NB4 (cell line): ENCODE data around the gene LILRA2.

Source experiments
- CTCF ChIP-seq: IDR thresholded peaks from one replicate; pipeline ENCODE4 v1.5.1; 2012; ENCODE audit warnings: low read depth, low read length
- POLR2A ChIP-seq: IDR thresholded peaks from 2 replicates; pipeline ENCODE4 v1.6.1; 2011; ENCODE audit warnings: mild to moderate bottlenecking; ENCODE audit not compliant: insufficient read length; ENCODE audit errors: extremely low read depth
- TF ChIP-seq, protein P1 (sequence below): IDR thresholded peaks from 2 replicates; pipeline ENCODE4 v1.6.1; 2011; ENCODE audit warnings: low read depth, low read length

DNA sequence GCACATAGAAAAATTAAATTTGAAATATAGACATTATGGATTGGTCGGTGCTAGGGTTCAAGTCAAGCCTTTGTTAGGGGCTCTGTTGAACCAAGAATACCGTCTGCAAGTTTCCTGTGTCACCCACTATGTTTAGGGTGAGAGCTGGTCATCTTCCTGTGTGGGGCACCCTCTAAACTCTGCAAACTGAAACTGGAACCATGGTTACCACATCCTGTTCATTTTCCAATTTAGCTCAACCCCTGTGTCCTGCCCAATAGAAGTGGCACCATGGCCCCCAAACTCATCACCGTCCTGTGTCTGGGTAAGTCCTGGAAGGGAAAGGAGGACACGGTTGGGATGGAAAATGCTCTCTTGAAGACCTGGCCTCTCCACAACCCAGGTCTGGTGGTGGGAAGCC, 41.1 kb upstream of the LILRA2 start:
- no peak for TF ChIP-seq CTCF
- TF ChIP-seq POLR2A, result no peak
- TF ChIP-seq, protein P1, sequence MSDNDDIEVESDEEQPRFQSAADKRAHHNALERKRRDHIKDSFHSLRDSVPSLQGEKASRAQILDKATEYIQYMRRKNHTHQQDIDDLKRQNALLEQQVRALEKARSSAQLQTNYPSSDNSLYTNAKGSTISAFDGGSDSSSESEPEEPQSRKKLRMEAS, result no peak
